ENCODE data around the gene MED27. TPM values are rescaled to one million over a fixed set of nuclear protein-coding genes. Genes with fewer than 3 reads are reported as not detected.
A peak's percentile ranks its signal among the peaks of the same experiment; 100 is the strongest.

Gene MED27
- 8.5 and 10.9 TPM in 2 replicates for total RNA-seq

GRCh38 chr9:132079391-132080091 lies at the start of gene MED27:
TSS of gene MED27 (minus strand) at chr9:132079867. CDS start at chr9:132079844, 23 bp downstream.
- DNase-seq: peak; percentile 93

DNA sequence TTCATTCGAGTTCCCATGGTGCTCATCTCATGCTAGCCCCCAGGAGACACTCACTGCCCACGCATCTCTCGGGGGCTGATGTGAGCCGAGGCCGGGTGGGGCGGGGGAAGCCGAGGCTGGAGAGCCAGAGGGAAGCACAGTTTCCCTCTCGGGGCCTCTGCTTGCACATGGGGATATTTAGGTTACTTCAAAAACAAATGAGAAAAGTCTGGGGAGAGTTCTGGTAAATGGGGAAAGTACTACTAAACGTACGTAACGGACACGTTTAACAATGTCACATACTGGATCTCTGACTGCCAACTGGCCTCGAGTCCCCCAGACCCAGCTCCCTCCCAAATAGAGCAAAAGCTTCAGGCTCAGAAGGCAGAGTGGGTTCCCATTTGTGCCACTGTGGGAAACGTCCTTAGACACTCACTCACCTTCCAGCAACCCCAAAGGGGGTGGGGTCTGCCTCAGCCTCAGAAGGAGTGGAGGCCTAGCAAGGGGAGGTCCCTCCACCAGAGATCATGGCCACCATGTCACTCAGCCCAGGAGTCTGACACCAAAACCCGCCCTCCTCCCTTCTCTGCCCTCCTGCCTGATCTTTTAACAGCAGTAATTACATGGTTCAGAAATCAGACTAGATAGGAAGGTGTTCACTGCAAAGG lies 48.3 kb upstream of the MED27 start:
- DNase-seq: no peak

GRCh38 chr9:132126680-132127236 lies 47.1 kb upstream of the MED27 start:
- DNase-seq: no peak

GRCh38 chr9:132125944-132126679 lies 46.4 kb upstream of the MED27 start:
- DNase-seq: peak; percentile 10

- DNase-seq: no peak
Measured at GRCh38 chr9:132125361-132125760, 45.7 kb upstream of the MED27 start.

- DNase-seq: no peak
Measured at GRCh38 chr9:132124800-132125199, 45.1 kb upstream of the MED27 start.

- no peak for DNase-seq
Measured at GRCh38 chr9:132121021-132121420, 41.4 kb upstream of the MED27 start.

- DNase-seq: no peak
Measured at GRCh38 chr9:132117694-132118093, 38.0 kb upstream of the MED27 start.

DNA sequence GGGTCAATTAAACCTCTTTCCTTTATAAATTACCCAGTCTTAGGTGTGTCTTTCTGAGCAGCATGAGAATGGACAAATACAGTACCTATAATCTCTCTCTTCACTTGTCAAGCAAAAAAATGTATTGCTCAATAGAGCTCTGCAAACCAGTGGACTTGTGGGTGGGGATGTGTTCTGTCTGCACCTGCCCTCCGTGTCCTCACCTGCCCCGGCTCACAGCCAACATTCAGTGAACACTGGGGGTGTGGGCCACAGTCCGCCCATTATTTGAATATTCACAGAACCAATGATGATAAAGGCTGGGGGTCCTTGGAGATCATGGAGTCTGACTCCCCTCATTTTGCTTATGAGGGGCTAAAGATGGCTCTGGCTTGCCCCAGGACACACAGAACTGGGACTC lies 36.9 kb upstream of the MED27 start:
- no peak for DNase-seq

- peak; percentile 76 for DNase-seq
Measured at GRCh38 chr9:132114102-132114707, 34.5 kb upstream of the MED27 start.

DNA sequence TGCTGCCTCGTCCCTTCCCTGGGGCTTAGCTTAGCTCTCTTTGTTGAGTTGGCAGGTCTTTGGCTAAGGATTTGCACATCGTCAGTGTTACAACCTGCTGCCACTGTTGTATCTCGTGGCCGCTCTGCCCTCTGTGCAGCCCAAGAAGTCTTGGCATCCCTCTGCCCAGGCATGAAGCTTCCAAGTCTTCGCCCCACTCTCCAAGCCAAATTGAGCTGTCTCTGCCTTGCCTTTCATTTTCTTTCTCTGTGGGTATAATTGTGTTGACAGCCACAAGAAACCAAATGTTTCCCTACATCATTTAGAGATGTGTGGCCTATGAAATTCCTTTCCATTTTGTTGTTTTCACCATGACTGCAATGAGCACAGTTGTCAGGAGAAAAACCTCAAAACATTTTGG lies 29.6 kb upstream of the MED27 start:
- no peak for DNase-seq

DNA sequence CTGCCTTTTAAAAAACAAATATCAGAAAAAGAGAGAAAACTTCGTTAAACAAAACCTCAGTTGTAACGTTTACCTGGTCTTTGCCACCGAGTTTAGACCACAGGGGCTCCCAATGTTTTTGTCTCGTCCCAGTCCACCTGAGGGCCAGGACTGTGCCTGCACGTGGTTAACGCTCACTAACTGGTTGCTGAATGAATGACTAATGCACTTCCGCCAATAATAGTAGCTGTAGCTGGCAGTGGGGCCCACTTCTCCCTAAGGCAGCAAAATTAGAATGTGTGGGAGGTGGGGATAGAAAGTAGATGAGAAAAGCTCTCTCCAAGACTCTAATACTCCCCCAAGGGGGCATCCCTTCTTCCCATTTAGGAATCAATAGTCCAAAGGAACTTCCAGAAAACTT lies 29.1 kb upstream of the MED27 start:
- no peak for DNase-seq

DNA sequence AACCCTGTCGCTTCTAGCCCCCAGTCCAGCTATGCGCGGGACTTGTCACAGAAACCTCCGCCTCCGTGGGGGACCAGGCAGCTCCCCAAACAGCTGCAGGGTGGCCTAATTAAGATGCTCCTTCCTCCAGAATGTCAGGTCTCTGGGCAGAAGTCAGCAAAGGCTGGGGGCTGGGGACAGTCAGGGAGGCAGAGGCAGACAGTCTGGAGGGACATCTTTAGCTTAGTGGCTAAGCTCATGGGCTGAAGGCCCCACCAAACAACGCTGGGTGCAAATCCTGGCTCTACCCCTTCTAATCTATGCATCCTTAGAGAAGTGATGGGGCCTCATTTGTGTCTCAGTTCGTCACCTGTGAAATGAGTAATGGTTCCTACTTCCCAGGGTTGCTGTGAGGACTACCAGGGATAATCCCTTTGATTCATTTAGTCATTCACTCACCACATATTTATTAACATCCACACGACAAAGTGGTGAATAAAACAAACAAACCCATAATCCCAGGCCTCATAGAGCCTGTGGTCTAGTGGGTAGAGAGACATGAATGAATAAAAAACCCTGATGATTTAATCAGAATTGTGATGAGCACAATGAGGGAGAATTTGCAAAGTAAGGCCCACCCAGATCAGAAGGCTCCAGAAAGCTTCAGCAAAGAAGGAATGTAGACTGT lies 20.2 kb upstream of the MED27 start:
- no peak for DNase-seq

DNA sequence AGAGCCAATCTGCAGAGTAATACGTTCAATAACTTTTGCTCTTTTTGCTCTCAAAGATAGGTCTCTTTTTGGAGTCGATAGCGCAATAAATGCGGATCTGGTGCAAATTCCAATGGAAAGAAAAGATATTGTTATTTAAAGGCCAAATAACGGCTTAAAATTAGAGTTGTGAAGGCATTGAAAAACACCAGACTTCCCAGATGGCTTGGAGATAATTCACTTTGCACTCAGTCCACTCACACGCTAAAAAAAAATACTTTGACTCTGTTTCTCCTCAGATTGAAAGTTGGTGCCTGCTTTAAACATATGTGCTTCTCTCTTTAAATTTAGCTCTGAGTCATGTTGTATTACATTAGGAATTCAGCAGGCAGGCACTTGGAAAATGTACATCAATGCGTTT lies 19.5 kb upstream of the MED27 start:
- DNase-seq: no peak

DNA sequence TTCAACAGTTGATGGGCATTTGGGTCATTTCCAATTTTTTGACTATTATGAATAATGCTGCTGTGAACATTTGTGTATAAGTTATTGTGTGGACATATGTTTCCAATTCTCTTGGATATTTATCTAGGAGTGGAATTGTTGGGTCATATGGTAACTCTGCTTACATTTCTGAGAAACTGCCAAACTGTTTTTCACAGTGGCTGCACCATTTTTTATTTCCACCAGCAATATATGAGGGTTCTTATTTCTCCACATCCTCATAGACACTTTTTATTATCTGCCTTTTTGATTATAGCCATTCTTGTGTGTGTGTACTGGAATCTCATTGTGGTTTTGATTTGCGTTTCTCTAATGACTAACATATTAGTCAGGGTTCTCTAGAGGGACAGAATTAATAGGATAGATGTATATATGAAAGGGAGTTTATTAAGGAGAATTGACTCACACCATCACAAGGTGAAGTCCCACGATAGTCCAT lies 14.7 kb upstream of the MED27 start:
- DNase-seq: no peak

DNA sequence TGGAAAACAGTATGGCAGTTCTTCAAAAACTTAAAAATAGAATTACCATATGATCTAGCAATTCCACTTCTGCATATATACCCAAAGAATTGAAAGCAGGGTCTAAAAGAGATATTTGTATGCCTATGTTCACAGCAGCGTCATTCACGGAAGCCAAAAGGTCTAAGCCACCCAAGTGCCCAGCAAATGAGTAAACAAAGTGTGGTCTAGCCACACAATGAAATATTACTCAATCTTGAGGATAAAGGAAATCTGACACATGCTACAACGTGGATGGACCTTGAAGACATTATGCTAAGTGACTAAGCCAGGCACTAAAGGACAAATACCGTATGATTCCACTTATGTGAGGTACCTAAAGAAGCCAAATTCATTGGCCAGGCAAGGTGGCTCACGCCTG lies 11.1 kb upstream of the MED27 start:
- no peak for DNase-seq

- no peak for DNase-seq
Measured at GRCh38 chr9:132087438-132088030, 7.9 kb upstream of the MED27 start.

GRCh38 chr9:132082188-132082587 lies 2.5 kb upstream of the MED27 start:
- no peak for DNase-seq

GRCh38 chr9:132078699-132079356 lies 839 bp downstream of the MED27 start:
- DNase-seq: peak; percentile 9

DNA sequence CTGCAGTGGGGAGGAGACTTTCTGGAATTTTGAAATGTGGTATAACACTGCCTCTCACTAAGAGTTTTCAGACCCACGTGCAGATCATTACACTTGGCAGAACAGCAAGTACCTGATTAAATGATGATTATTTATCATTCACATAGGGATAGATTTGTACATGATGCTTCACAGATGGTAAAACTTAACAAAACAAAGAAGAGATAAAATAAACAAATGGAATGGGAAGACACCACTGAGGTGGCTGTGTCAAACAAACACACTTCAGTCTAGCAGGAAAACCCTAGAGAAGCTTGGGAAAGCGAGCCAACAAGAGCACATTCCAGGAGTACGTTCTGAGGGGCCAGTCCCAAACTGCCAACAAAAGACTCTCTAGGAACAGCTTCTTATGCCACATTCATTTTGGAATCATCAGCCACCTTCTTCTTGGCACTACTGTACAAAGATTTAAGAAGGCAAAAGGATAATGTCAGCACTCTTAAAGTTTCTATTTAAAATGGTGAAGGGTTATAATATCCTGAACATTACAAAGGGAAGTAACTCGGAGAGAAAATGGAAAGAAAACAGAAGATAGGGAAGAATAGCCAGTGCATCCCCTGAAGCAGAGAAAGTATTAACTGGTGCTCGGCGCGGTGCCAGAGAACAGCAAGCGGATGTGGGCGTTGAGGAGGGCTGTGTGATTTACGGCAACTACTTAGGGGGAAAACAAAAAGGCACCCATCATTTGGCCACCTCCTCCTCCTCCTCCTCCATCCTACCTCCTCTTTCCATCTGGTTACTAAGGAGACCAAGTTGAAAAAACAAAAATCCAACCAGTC lies 1.6 kb downstream of the MED27 start:
- peak; percentile 33 for DNase-seq
